Activated CD4-positive, alpha-beta T cell treated with anti-CD3 and anti-CD28 coated beads, Interleukin-2, amount 10 ng/mL, durations not matched to agents 7 days and 5 days (primary cell): ENCODE results near the gene ERBB4. TPM values are rescaled to one million over a fixed set of nuclear protein-coding genes. Genes with fewer than 3 reads are reported as not detected.

Experiments used
- CTCF ChIA-PET: fragments of 350-600 bp; sonication (Branson Sonifier 250); formaldehyde crosslinking; loops from one replicate; lab custom pipeline; 2021; ENCODE audit warnings: antibody characterized with exemption; lab: Charles Lee
- POLR2A ChIA-PET: fragments of 350-600 bp; sonication (Branson Sonifier 250); formaldehyde crosslinking; loops from one replicate; lab custom pipeline; 2021; ENCODE audit warnings: antibody characterized with exemption; lab: Charles Lee
- DNase-seq: peaks from one replicate; pipeline ENCODE4 v3.0.0-alpha.2; 2020
- H3K27ac Mint-ChIP-seq: one replicate; pipeline ENCODE4 v1.8.0; 2021; ENCODE audit warnings: mild to moderate bottlenecking, moderate library complexity, mixed read lengths
- H3K27me3 Mint-ChIP-seq: one replicate; pipeline ENCODE4 v1.8.0; 2021; ENCODE audit warnings: mixed read lengths
- H3K36me3 Mint-ChIP-seq: one replicate; pipeline ENCODE4 v1.8.0; 2021; ENCODE audit warnings: low read depth, mixed read lengths
- H3K4me1 Mint-ChIP-seq: one replicate; pipeline ENCODE4 v1.8.0; 2021; ENCODE audit warnings: mixed read lengths
- H3K4me3 Mint-ChIP-seq: one replicate; pipeline ENCODE4 v1.8.0; 2021; ENCODE audit warnings: mild to moderate bottlenecking, moderate library complexity, mixed read lengths
- H3K9me3 Mint-ChIP-seq: one replicate; pipeline ENCODE4 v1.8.0; 2021; ENCODE audit warnings: mixed read lengths
- total RNA-seq, 2 experiments: library from RNA; stranded (reverse); gene quantifications; one replicate each; pipeline ENCODE4 v1.2.3, GENCODE V29; 2021

The ERBB4 gene
- total RNA-seq, 2 experiments from 2014 or later, result not detected

- Mint-ChIP-seq H3K9me3 (no peaks in the 10 kb centered on the region), H3K27me3 (no peaks in the 10 kb centered on the region), H3K4me1 (no peaks in the 10 kb centered on the region), H3K4me3 (no peak overlapping the region), H3K27ac (no peak overlapping the region), H3K36me3 (no peaks in the 10 kb centered on the region)
- ChIA-PET POLR2A (no interaction called here), CTCF (no interaction called here)
- no peak for DNase-seq
Observed at GRCh38 chr2:211477537-211478275, 1060.9 kb downstream of the ERBB4 start.

- no peaks in the 10 kb centered on the region for H3K9me3 Mint-ChIP-seq
- no peaks in the 10 kb centered on the region for H3K4me1 Mint-ChIP-seq
- no peak for DNase-seq
- H3K27ac Mint-ChIP-seq, result no peak overlapping the region
- POLR2A ChIA-PET, result no interaction called here
- CTCF ChIA-PET, result no interaction called here
- no peak overlapping the region for H3K4me3 Mint-ChIP-seq
- no peaks in the 10 kb centered on the region for H3K27me3 Mint-ChIP-seq
- no peaks in the 10 kb centered on the region for H3K36me3 Mint-ChIP-seq
Observed at GRCh38 chr2:211473116-211473515, 1065.5 kb downstream of the ERBB4 start.

DNA sequence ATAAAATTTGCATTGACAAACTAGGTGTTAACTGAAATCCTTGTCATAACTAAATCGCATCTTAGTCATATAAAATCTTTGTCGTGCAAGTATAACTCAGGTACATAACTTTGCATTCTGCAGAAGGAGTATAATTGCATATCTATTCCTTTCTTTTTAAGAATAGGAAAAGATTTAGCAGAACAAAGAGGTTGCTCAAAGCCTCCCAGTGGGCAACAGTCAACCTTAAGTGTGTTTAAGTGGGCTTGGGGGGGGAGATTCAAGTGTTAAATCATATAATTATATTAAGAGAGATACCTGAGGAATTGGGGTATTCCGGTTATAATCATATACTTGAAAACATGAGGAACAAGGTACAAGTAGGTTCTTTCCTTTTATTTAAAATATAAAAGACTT is 1068.9 kb downstream of the ERBB4 start:
- Mint-ChIP-seq H3K9me3 (no peaks in the 10 kb centered on the region), H3K27ac (no peak overlapping the region), H3K4me3 (no peak overlapping the region), H3K36me3 (no peaks in the 10 kb centered on the region), H3K4me1 (no peaks in the 10 kb centered on the region), H3K27me3 (no peaks in the 10 kb centered on the region)
- POLR2A ChIA-PET, result no interaction called here
- DNase-seq, result no peak
- CTCF ChIA-PET, result no interaction called here

DNA sequence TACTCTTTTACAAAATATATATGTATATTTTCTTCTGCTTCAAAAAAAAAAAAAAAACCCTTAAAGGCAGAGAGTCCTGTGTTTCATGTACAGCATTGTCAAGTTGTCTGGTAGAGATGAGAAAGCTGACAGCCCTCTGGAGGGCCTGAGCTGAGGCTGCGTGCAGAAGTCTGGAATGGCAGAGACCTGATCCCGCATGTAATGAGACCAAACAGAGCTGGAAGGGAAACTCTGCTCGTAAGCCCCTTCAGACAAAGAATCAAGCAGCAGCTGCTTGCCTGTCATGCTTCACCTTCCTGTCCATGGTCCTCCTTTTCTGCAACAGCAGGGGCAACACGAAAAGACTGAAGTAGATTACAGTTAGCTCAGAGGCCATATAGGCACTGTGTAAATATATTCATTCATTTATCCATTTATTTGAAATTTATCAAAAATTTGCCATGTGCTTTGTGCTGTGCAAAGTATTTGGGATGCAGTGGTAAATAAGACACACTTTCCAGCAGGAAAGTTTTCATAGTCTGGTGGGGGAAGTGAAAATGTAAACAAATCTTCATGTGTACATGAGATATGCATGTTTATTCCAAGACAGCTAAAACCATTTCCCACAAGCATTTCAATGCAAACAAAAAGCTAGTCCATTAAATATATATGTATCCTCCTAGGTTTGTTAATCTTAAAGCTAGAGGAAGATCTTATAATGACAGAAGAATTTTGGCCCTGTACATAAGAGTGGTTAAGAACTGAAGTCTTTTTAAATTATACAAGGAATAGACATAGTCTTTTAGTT is 1069.5 kb downstream of the ERBB4 start:
- ChIA-PET POLR2A (no interaction called here), CTCF (no interaction called here)
- Mint-ChIP-seq H3K27me3 (no peaks in the 10 kb centered on the region), H3K4me3 (no peak overlapping the region), H3K9me3 (no peaks in the 10 kb centered on the region), H3K36me3 (no peaks in the 10 kb centered on the region), H3K27ac (no peak overlapping the region), H3K4me1 (no peaks in the 10 kb centered on the region)
- DNase-seq, result no peak

DNA sequence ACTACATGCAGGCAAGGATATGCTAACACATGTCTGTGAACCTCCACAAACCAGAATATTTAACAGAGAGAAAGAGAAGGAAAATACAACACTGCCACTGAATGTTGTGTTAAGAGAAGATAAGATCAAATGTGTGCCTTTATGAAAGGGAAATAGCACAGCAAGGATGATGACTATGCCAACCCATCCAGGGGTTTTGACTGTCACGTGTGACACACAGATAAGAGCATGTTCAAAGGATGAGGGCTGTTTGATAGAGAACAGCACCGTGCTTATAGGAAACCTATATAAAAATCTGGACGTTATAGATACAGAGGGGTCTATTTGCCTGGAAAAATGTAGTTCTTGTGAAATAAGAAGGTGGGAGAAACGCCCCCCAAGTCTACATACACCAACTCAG is 1070.4 kb downstream of the ERBB4 start:
- Mint-ChIP-seq H3K9me3 (no peaks in the 10 kb centered on the region), H3K27me3 (no peaks in the 10 kb centered on the region), H3K4me1 (no peaks in the 10 kb centered on the region), H3K27ac (no peak overlapping the region), H3K36me3 (no peaks in the 10 kb centered on the region), H3K4me3 (no peak overlapping the region)
- CTCF ChIA-PET, result no interaction called here
- POLR2A ChIA-PET, result no interaction called here
- DNase-seq, result no peak

- no peak overlapping the region for H3K4me3 Mint-ChIP-seq
- no peaks in the 10 kb centered on the region for H3K4me1 Mint-ChIP-seq
- no peaks in the 10 kb centered on the region for H3K36me3 Mint-ChIP-seq
- no peak for DNase-seq
- ChIA-PET CTCF (no interaction called here), POLR2A (no interaction called here)
- H3K9me3 Mint-ChIP-seq, result no peaks in the 10 kb centered on the region
- no peaks in the 10 kb centered on the region for H3K27me3 Mint-ChIP-seq
- no peak overlapping the region for H3K27ac Mint-ChIP-seq
Observed at GRCh38 chr2:211463397-211463796, 1075.2 kb downstream of the ERBB4 start.

DNA sequence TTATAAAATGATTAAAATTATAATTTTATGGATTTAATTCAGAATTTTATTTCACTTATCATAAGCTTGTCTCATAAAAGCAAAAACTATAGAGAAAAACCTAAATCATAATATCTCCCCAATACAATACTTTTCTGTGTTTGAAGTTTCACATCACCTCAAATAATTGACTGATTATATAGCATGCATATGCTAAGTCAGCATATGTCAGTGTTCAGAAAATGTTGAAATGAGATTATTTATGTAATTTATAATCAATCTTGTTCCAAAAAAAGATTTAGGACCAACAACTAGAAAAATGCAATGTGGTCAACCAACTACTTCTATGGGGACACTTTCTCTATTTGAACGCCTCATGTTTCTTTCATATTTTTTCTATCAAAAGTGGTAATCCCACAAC is 1079.6 kb downstream of the ERBB4 start:
- no peaks in the 10 kb centered on the region for H3K4me1 Mint-ChIP-seq
- ChIA-PET POLR2A (no interaction called here), CTCF (no interaction called here)
- DNase-seq, result no peak
- no peak overlapping the region for H3K27ac Mint-ChIP-seq
- H3K36me3 Mint-ChIP-seq, result no peaks in the 10 kb centered on the region
- H3K4me3 Mint-ChIP-seq, result no peak overlapping the region
- H3K9me3 Mint-ChIP-seq, result no peaks in the 10 kb centered on the region
- H3K27me3 Mint-ChIP-seq, result no peaks in the 10 kb centered on the region

GRCh38 chr2:211457325-211457724 is 1081.3 kb downstream of the ERBB4 start:
- H3K36me3 Mint-ChIP-seq, result no peaks in the 10 kb centered on the region
- CTCF ChIA-PET, result no interaction called here
- no peak overlapping the region for H3K27ac Mint-ChIP-seq
- H3K27me3 Mint-ChIP-seq, result no peaks in the 10 kb centered on the region
- no peaks in the 10 kb centered on the region for H3K9me3 Mint-ChIP-seq
- H3K4me1 Mint-ChIP-seq, result no peaks in the 10 kb centered on the region
- no peak overlapping the region for H3K4me3 Mint-ChIP-seq
- no peak for DNase-seq
- POLR2A ChIA-PET, result no interaction called here

DNA sequence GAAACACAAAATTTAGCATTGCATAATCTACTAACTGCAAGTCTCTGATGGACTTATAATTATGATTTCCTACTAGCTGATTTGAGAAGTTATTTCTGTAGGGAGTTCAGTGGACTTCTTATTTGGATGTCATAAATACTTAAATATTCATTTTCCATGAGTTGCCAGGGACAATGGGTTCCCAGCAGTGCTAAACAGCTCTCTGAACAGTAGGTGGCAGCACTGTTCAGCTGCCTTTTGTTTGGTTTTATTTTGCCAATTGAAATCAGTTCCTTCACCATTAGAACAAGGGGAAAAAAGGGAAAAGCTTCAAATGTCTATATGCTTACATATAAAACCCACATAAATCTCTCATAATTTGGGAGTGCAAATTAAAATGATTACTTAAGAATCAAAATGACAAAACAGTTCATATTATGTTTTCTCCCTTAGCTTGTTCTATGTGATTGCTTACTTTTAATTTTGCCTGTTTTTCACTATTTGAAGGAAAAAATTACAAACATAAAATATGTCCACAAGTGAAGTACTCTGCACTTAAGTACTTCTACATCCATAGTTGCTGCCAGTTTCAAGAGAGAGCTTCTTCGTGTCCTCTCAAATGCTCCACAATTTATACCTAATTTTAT is 1083.3 kb downstream of the ERBB4 start:
- peak; percentile 27 for DNase-seq
- H3K4me1 Mint-ChIP-seq, result no peaks in the 10 kb centered on the region
- H3K27me3 Mint-ChIP-seq, result no peaks in the 10 kb centered on the region
- no peak overlapping the region for H3K27ac Mint-ChIP-seq
- ChIA-PET POLR2A (no interaction called here), CTCF (no interaction called here)
- no peaks in the 10 kb centered on the region for H3K9me3 Mint-ChIP-seq
- no peak overlapping the region for H3K4me3 Mint-ChIP-seq
- no peaks in the 10 kb centered on the region for H3K36me3 Mint-ChIP-seq

DNA sequence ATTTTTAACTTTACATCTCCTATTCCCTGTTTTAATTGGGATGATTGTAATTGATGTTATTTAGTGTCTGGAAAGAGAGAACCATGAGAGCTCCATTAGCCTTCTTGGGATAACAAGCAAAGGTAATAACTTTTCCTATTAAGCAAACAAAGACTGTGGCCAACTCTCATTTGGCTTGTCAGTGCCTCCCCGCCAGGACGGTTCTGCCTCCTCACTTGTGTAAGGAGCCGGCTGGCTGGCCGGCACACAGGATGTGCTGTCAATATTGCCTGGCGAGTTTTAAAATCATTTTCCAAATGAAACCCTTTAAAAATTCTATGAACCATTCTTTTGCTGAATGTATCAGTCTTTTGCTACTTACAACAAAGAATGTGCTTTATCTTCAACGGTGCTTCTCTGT is 1083.9 kb downstream of the ERBB4 start:
- Mint-ChIP-seq H3K36me3 (no peaks in the 10 kb centered on the region), H3K4me1 (no peaks in the 10 kb centered on the region), H3K4me3 (no peak overlapping the region), H3K9me3 (no peaks in the 10 kb centered on the region), H3K27me3 (no peaks in the 10 kb centered on the region), H3K27ac (no peak overlapping the region)
- CTCF ChIA-PET, result no interaction called here
- POLR2A ChIA-PET, result no interaction called here
- no peak for DNase-seq

- Mint-ChIP-seq H3K9me3 (no peaks in the 10 kb centered on the region), H3K27ac (no peak overlapping the region), H3K4me1 (no peaks in the 10 kb centered on the region), H3K36me3 (no peaks in the 10 kb centered on the region), H3K27me3 (no peaks in the 10 kb centered on the region), H3K4me3 (no peak overlapping the region)
- ChIA-PET POLR2A (no interaction called here), CTCF (no interaction called here)
- DNase-seq, result no peak
Observed at GRCh38 chr2:211453311-211453887, 1085.2 kb downstream of the ERBB4 start.

GRCh38 chr2:211451642-211452041 is 1087.0 kb downstream of the ERBB4 start:
- Mint-ChIP-seq H3K4me3 (no peak overlapping the region), H3K4me1 (no peaks in the 10 kb centered on the region), H3K27ac (no peak overlapping the region), H3K27me3 (no peaks in the 10 kb centered on the region), H3K36me3 (no peaks in the 10 kb centered on the region), H3K9me3 (no peaks in the 10 kb centered on the region)
- ChIA-PET CTCF (no interaction called here), POLR2A (no interaction called here)
- DNase-seq, result no peak

DNA sequence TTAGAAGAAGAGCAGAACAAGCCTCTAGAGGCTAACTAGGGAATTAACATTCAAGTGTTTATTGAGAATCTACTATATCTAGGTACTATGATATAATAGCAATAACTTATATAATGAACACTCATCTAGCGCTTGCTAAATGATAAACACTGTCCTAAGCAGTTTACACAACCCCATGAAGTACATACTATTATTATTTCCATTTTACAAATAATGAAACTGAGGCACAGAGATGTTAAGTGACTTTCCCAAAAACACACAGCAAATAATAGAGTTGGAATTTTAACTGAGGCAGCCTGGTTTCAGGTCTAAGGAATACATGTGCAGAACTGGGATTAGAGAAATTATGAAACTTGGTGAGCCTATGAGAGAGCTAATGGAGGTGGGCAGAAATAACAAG is 1088.8 kb downstream of the ERBB4 start:
- no peaks in the 10 kb centered on the region for H3K4me1 Mint-ChIP-seq
- ChIA-PET POLR2A (no interaction called here), CTCF (no interaction called here)
- no peaks in the 10 kb centered on the region for H3K9me3 Mint-ChIP-seq
- no peak for DNase-seq
- no peak overlapping the region for H3K27ac Mint-ChIP-seq
- H3K27me3 Mint-ChIP-seq, result no peaks in the 10 kb centered on the region
- H3K36me3 Mint-ChIP-seq, result no peaks in the 10 kb centered on the region
- H3K4me3 Mint-ChIP-seq, result no peak overlapping the region
